Mesodermal cell (in vitro differentiated cells): ENCODE data around the gene SLIT3.

Experiments
- H3K27ac ChIP-seq: 2 replicates; pipeline ENCODE4 v1.7.0; 2013; ENCODE audit warnings: mild to moderate bottlenecking, low read depth, low read length, moderate library complexity; ENCODE audit not compliant: severe bottlenecking
- H3K36me3 ChIP-seq: 2 replicates; pipeline ENCODE4 v1.7.1; 2013; ENCODE audit warnings: mild to moderate bottlenecking, low read length, moderate library complexity; ENCODE audit not compliant: control insufficient read depth, insufficient read depth
- H3K4me1 ChIP-seq: one replicate; pipeline ENCODE4 v1.7.1; 2013; ENCODE audit warnings: mild to moderate bottlenecking, low read length; ENCODE audit not compliant: insufficient read depth, control insufficient read depth, poor library complexity, severe bottlenecking
- H3K4me3 ChIP-seq: 2 replicates; pipeline ENCODE4 v1.7.0; 2013; ENCODE audit warnings: low read length, control low read depth, mild to moderate bottlenecking; ENCODE audit not compliant: insufficient read depth, poor library complexity, severe bottlenecking; ENCODE audit errors: extremely low read depth
- H3K9me3 ChIP-seq: 2 replicates; pipeline ENCODE4 v1.7.1; 2013; ENCODE audit warnings: mild to moderate bottlenecking, low read length, moderate library complexity; ENCODE audit not compliant: control insufficient read depth
- WGBS, 2 experiments: methylation state at CpG; one replicate each; pipeline ENCODE4 v1.1.5; 2013; ENCODE audit warnings: missing lambda C conversion rate in 2 of 2; ENCODE audit not compliant: insufficient coverage in 2 of 2; 5-methylcytosine and 5-hydroxymethylcytosine counted together

Gene SLIT3

DNA sequence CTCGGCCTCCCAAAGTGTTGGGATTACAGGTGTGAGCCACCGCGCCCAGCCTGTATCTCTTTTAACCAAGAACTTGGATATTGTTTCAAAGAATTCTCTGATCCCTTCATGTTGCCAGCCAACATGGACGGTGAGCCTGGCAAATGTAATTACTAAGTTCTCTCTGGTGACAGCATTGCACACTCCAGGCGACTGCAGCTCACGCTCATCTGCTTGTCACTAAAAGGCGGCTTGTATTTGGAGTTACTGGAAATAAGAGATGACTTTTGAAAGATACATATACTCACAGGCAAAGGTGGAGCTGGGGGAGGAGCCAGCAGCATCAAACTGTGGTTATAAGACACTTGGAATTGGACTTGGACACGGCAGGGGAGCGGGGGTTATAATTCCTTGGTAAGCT is 172.3 kb downstream of the SLIT3 start:
- H3K36me3 ChIP-seq: no peaks in the 10 kb centered on the region
- no peaks in the 10 kb centered on the region for H3K9me3 ChIP-seq
- 76 to 77% methylated on average over 6 to 7 of the region's 9 CpGs for WGBS, 2 experiments
- H3K4me3 ChIP-seq: no peak overlapping the region
- peaks cover 11% of the 10 kb centered on the region for H3K4me1 ChIP-seq
- H3K27ac ChIP-seq: no peak overlapping the region

DNA sequence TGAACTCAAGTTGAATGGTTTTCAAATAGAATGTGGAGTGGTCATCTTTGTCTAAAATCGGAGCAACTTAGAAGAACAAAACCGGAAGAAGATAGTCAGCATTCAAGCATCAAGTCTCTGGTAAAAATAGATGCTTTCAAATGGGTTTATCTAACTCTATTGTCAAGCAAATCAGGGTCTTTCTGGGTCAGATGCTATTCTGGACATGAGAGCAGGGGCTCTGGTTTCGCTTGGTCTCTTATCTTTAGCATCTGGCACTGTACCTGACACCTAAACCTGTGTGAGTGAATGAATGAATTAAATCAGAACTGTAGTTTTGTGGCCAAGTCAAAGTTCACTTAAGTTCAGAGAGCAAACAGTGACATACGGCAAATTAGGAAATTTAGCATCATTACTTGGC is 173.5 kb downstream of the SLIT3 start:
- H3K27ac ChIP-seq: no peak overlapping the region
- H3K36me3 ChIP-seq: no peaks in the 10 kb centered on the region
- H3K9me3 ChIP-seq: no peaks in the 10 kb centered on the region
- H3K4me3 ChIP-seq: no peak overlapping the region
- peaks cover 11% of the 10 kb centered on the region for H3K4me1 ChIP-seq
- 79 to 90% methylated on average over 2 to 4 of the region's 4 CpGs for WGBS, 2 experiments

DNA sequence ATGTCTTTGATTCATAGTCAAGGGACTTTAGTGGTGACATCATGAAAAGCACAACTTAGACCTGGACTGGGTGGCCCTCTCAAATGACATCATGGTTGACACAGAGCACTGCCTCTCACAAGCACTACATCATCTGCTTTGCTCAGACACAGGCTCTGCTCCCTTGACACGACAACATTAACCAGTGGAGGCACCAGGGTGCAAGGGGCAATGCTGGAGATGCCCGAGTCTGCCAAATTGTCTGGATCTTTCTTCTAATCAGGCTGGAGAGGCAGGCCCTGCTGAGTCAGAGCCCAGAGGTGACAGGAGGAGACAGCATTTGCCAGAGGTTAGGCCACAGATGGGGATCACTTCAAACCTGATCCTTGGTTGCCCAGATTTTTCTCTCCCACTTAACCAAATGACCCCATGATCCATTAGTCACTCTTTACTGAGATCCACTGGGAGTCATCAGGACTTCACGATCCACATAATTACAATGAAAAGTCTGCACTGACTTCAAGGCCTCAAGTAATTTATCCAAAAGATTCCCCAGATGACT is 174.4 kb downstream of the SLIT3 start:
- Histone ChIP-seq H3K9me3 (no peaks in the 10 kb centered on the region), H3K27ac (no peak overlapping the region), H3K4me3 (no peak overlapping the region), H3K36me3 (no peaks in the 10 kb centered on the region), H3K4me1 (peaks cover 4% of the 10 kb centered on the region)
- 96 to 97% methylated on average over 3 of the region's 3 CpGs for WGBS, 2 experiments

DNA sequence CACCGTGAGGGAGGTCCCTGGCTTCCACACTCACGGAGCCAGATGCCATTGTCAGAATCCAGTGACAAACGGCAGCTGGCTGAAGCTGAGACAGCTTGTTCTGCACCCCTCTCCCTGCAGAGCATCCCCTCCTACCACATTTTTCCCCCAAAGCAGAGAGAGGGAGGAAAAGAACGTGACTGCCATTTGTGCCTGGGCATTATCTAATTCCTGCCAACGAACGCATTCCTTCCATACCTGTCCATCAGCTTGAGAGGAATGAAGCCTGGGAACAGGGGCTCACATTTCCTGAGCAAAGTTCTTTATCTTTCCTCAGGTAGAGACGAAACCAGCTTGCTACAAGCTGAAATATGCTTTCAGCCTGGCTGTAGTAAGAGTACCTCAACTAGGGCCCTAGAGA is 175.4 kb downstream of the SLIT3 start:
- no peaks in the 10 kb centered on the region for H3K9me3 ChIP-seq
- H3K4me1 ChIP-seq: no peaks in the 10 kb centered on the region
- WGBS, 2 experiments: 71 to 78% methylated on average over 4 to 5 of the region's 7 CpGs
- H3K36me3 ChIP-seq: no peaks in the 10 kb centered on the region
- H3K4me3 ChIP-seq: no peak overlapping the region
- H3K27ac ChIP-seq: no peak overlapping the region

- H3K9me3 ChIP-seq: no peaks in the 10 kb centered on the region
- H3K4me1 ChIP-seq: no peaks in the 10 kb centered on the region
- H3K36me3 ChIP-seq: no peaks in the 10 kb centered on the region
- H3K27ac ChIP-seq: no peak overlapping the region
- H3K4me3 ChIP-seq: no peak overlapping the region
- WGBS, 2 experiments: no CpG with 5 or more reads among the region's 1 CpG
Measured at GRCh38 chr5:169122951-169123350, 178.0 kb downstream of the SLIT3 start.

- H3K9me3 ChIP-seq: no peaks in the 10 kb centered on the region
- no peak overlapping the region for H3K4me3 ChIP-seq
- no peak overlapping the region for H3K27ac ChIP-seq
Measured at GRCh38 chr5:169121630-169122420, 179.1 kb downstream of the SLIT3 start.

GRCh38 chr5:169119288-169120048 is 181.5 kb downstream of the SLIT3 start:
- Histone ChIP-seq H3K27ac (no peak overlapping the region), H3K4me3 (no peak overlapping the region), H3K4me1 (no peaks in the 10 kb centered on the region), H3K9me3 (no peaks in the 10 kb centered on the region), H3K36me3 (no peaks in the 10 kb centered on the region)
- WGBS, 2 experiments: 71 to 87% methylated on average over 3 of the region's 6 CpGs

More at GRCh38 chr5:169121630-169122420, 179.1 kb downstream of the SLIT3 start:
- Histone ChIP-seq H3K36me3 (no peaks in the 10 kb centered on the region), H3K4me1 (no peaks in the 10 kb centered on the region)
- WGBS, 2 experiments: 83 to 95% methylated on average over 3 of the region's 5 CpGs

- H3K9me3 ChIP-seq: no peaks in the 10 kb centered on the region
- no peaks in the 10 kb centered on the region for H3K4me1 ChIP-seq
- no peaks in the 10 kb centered on the region for H3K36me3 ChIP-seq
- 83 to 90% methylated on average over 2 to 5 of the region's 6 CpGs for whole genome bisulfite sequencing, 2 experiments
- H3K27ac ChIP-seq: no peak overlapping the region
- no peak overlapping the region for H3K4me3 ChIP-seq
Measured at GRCh38 chr5:169116961-169117461, 183.9 kb downstream of the SLIT3 start.

GRCh38 chr5:169115461-169116124 is 185.3 kb downstream of the SLIT3 start:
- Histone ChIP-seq H3K9me3 (no peaks in the 10 kb centered on the region), H3K4me3 (no peak overlapping the region), H3K4me1 (no peaks in the 10 kb centered on the region), H3K36me3 (no peaks in the 10 kb centered on the region), H3K27ac (no peak overlapping the region)
- 100% methylated on average over 3 to 4 of the region's 6 CpGs for WGBS, 2 experiments

GRCh38 chr5:169114466-169115065 is 186.4 kb downstream of the SLIT3 start:
- Histone ChIP-seq H3K9me3 (no peaks in the 10 kb centered on the region), H3K4me3 (no peak overlapping the region), H3K36me3 (no peaks in the 10 kb centered on the region), H3K4me1 (no peaks in the 10 kb centered on the region), H3K27ac (no peak overlapping the region)
- WGBS, 2 experiments: 95 to 100% methylated on average over 4 to 6 of the region's 7 CpGs
